GM23248 (cell line): ENCODE measurements around the gene ANTXRL.

ENCODE experiments used
- EZH2 ChIP-seq: fragments of 200-600 bp; sonication (generic); IDR thresholded peaks from 2 replicates; pipeline ENCODE4 v1.6.1; 2018; ENCODE audit warnings: antibody characterized with exemption, mild to moderate bottlenecking; ENCODE audit not compliant: insufficient read depth, poor library complexity, severe bottlenecking
- EZH2phosphoT487 ChIP-seq: fragments of 200-600 bp; sonication (generic); IDR thresholded peaks from 2 replicates; pipeline ENCODE4 v1.6.1; 2018; ENCODE audit warnings: antibody characterized with exemption, moderate library complexity, mild to moderate bottlenecking, low read depth; ENCODE audit not compliant: insufficient read depth

GRCh38 chr10:46309511-46310142 is 22.8 kb downstream of the ANTXRL start:
- TF ChIP-seq EZH2: no peak
- TF ChIP-seq EZH2phosphoT487: no peak
